IMR-90 (cell line): ENCODE measurements around the gene DDX39A. TPM values are rescaled to one million over a fixed set of nuclear protein-coding genes. Genes with fewer than 3 reads are reported as not detected.

ENCODE experiments used
- ATAC-seq: fragments of 200-7000 bp; cut with Tn5 transposase; 2 replicates; pipeline ENCODE4 v1.9.1; 2020; ENCODE audit warnings: low read depth, mild to moderate bottlenecking, moderate library complexity
- BruUV-seq: library from RNA; stranded (reverse); fragments of 400-500 nt; replicated peaks from 2 replicates; lab custom pipeline; 2021; lab: Mats Ljungman, UMichigan
- CTCF ChIA-PET: fragments of 300-600 bp; formaldehyde crosslinking; extraction: SDS; loops from one replicate; lab custom pipeline; 2021; ENCODE audit warnings: antibody characterized with exemption; lab: Yijun Ruan, JAX
- POLR2A ChIA-PET: fragments of 300-600 bp; sonication (Branson Sonifier 250); formaldehyde crosslinking; loops from one replicate; lab custom pipeline; 2022; ENCODE audit warnings: antibody characterized with exemption; ENCODE audit not compliant: unreplicated experiment; lab: Charles Lee
- DNase-seq: peaks from one replicate; pipeline ENCODE4 v3.0.0; 2013
- H2AFZ ChIP-seq: replicated peaks from 2 replicates; pipeline ENCODE3; 2013; ENCODE audit warnings: low read length, mild to moderate bottlenecking; ENCODE audit not compliant: poor library complexity
- H2AK5ac ChIP-seq: 2 replicates; pipeline ENCODE4 v1.6.1; 2013; ENCODE audit warnings: low read depth, low read length, inconsistent platforms
- H2AK9ac ChIP-seq: replicated peaks from 2 replicates; pipeline ENCODE3; 2013; ENCODE audit warnings: mild to moderate bottlenecking, low read depth, low read length, moderate library complexity; ENCODE audit not compliant: poor library complexity
- H2BK120ac ChIP-seq: 2 replicates; pipeline ENCODE4 v1.6.1; 2013; ENCODE audit warnings: low read depth, low read length, inconsistent platforms
- H2BK15ac ChIP-seq: 3 replicates; pipeline ENCODE4 v1.6.1; 2013; ENCODE audit warnings: low read depth, low read length, inconsistent platforms
- H2BK20ac ChIP-seq: 2 replicates; pipeline ENCODE4 v1.6.1; 2013; ENCODE audit warnings: low read depth, mild to moderate bottlenecking, inconsistent platforms, low read length, moderate library complexity
- H2BK5ac ChIP-seq: 2 replicates; pipeline ENCODE4 v1.6.1; 2013; ENCODE audit warnings: mild to moderate bottlenecking, low read depth, low read length, inconsistent platforms; ENCODE audit not compliant: poor library complexity, severe bottlenecking
- H3K14ac ChIP-seq: replicated peaks from 2 replicates; pipeline ENCODE4 v1.6.1; 2013; ENCODE audit warnings: low read depth, low read length, inconsistent platforms
- H3K18ac ChIP-seq: 2 replicates; pipeline ENCODE4 v1.6.1; 2013; ENCODE audit warnings: low read depth, low read length, control low read depth
- H3K23ac ChIP-seq: 2 replicates; pipeline ENCODE4 v1.6.1; 2013; ENCODE audit warnings: low read depth, low read length, inconsistent platforms
- H3K27ac ChIP-seq: 2 replicates; pipeline ENCODE4 v1.5.1; 2013; ENCODE audit warnings: mild to moderate bottlenecking, control low read depth, low read length; ENCODE audit not compliant: insufficient read depth
- H3K27me3 ChIP-seq: 2 replicates; pipeline ENCODE4 v1.6.1; 2013; ENCODE audit warnings: low read length; ENCODE audit not compliant: control insufficient read depth, insufficient read depth
- H3K36me3 ChIP-seq: 2 replicates; pipeline ENCODE4 v1.6.1; 2013; ENCODE audit warnings: low read length, mixed read lengths; ENCODE audit not compliant: control insufficient read depth, insufficient read depth
- H3K4ac ChIP-seq: 2 replicates; pipeline ENCODE4 v1.6.1; 2013; ENCODE audit warnings: low read depth, low read length, inconsistent platforms
- H3K4me1 ChIP-seq: 2 replicates; pipeline ENCODE4 v1.6.1; 2013; ENCODE audit warnings: low read length, mixed read lengths; ENCODE audit not compliant: control insufficient read depth, insufficient read depth
- H3K4me2 ChIP-seq: 2 replicates; pipeline ENCODE4 v1.6.1; 2013; ENCODE audit warnings: low read depth, mild to moderate bottlenecking, control low read depth, low read length, moderate library complexity
- H3K4me3 ChIP-seq: 2 replicates; pipeline ENCODE4 v1.5.1; 2013; ENCODE audit warnings: low read depth, mild to moderate bottlenecking, control low read depth, low read length, moderate library complexity; ENCODE audit not compliant: insufficient read depth
- H3K56ac ChIP-seq: 2 replicates; pipeline ENCODE4 v1.6.1; 2013; ENCODE audit warnings: low read length, inconsistent platforms; ENCODE audit not compliant: insufficient read depth; ENCODE audit errors: extremely low read depth
- H3K79me1 ChIP-seq, 2 experiments: 2 replicates each; pipeline ENCODE4 v1.6.1; 2013; ENCODE audit warnings: low read length in 2 of 2, inconsistent platforms in 1 of 2, low read depth in 1 of 2
- H3K9ac ChIP-seq: 2 replicates; pipeline ENCODE4 v1.6.1; 2013; ENCODE audit warnings: low read depth, low read length, control low read depth
- H3K9me1 ChIP-seq: 2 replicates; pipeline ENCODE4 v1.6.1; 2013; ENCODE audit warnings: low read length, inconsistent platforms; ENCODE audit not compliant: insufficient read depth
- H3K9me3 ChIP-seq: 2 replicates; pipeline ENCODE4 v1.6.1; 2013; ENCODE audit warnings: low read length; ENCODE audit not compliant: control insufficient read depth, insufficient read depth
- H4K20me1 ChIP-seq: 2 replicates; pipeline ENCODE4 v1.6.1; 2013; ENCODE audit warnings: low read length, inconsistent platforms; ENCODE audit not compliant: insufficient read depth
- H4K5ac ChIP-seq: 2 replicates; pipeline ENCODE4 v1.6.1; 2013; ENCODE audit warnings: mild to moderate bottlenecking, low read depth, low read length, control low read depth
- H4K8ac ChIP-seq, 2 experiments: 2 replicates each; pipeline ENCODE4 v1.6.1; 2013; ENCODE audit warnings: low read depth in 2 of 2, low read length in 2 of 2, control low read depth in 1 of 2, inconsistent platforms in 1 of 2
- H4K91ac ChIP-seq: 2 replicates; pipeline ENCODE4 v1.6.1; 2013; ENCODE audit warnings: low read depth, low read length, inconsistent platforms; ENCODE audit not compliant: insufficient read depth
- BHLHE40 ChIP-seq: fragments of 150-350 bp; IDR thresholded peaks from 2 replicates; pipeline ENCODE4 v1.6.1; 2016; ENCODE audit warnings: mild to moderate bottlenecking, low read depth, low read length
- CEBPB ChIP-seq: IDR thresholded peaks from 2 replicates; pipeline ENCODE4 v1.6.1; 2012; ENCODE audit warnings: low read depth, low read length, improper control_type of control experiment
- MAFK ChIP-seq: IDR thresholded peaks from 2 replicates; pipeline ENCODE4 v1.6.1; 2012; ENCODE audit warnings: low read depth, low read length, improper control_type of control experiment
- MAZ ChIP-seq: IDR thresholded peaks from 2 replicates; pipeline ENCODE4 v1.6.1; 2012; ENCODE audit warnings: low read depth, mild to moderate bottlenecking, low read length, improper control_type of control experiment, moderate library complexity, borderline replicate concordance
- POLR2A ChIP-seq: IDR thresholded peaks from 2 replicates; pipeline ENCODE4 v1.6.1; 2012; ENCODE audit warnings: mild to moderate bottlenecking, low read depth, low read length
- RCOR1 ChIP-seq: IDR thresholded peaks from 2 replicates; pipeline ENCODE4 v1.6.1; 2012; ENCODE audit warnings: mild to moderate bottlenecking, low read length, improper control_type of control experiment; ENCODE audit not compliant: insufficient replicate concordance
- RFX5 ChIP-seq: IDR thresholded peaks from 2 replicates; pipeline ENCODE4 v1.8.0; 2012; ENCODE audit warnings: low read depth, mild to moderate bottlenecking, low read length, moderate library complexity
- WGBS, 2 experiments: methylation state at CpG; one replicate each; pipeline versions ENCODE4 v1.1.5 to v1.1.7; 2013; ENCODE audit warnings: missing lambda C conversion rate in 2 of 2; ENCODE audit not compliant: insufficient read length in 1 of 2; ENCODE audit errors: extremely low coverage in 2 of 2; 5-methylcytosine and 5-hydroxymethylcytosine counted together
- dilution Hi-C: fragments of 300-500 bp; cut with HindIII; formaldehyde crosslinking; loops from one replicate; pipeline ENCODE4 v1.14.3; 2018; ENCODE audit warnings: low sequenced_read_pairs; ENCODE audit not compliant: unreplicated experiment
- in situ Hi-C: fragments of 300-500 bp; cut with MboI; formaldehyde crosslinking; loops from 3 replicates; pipeline ENCODE4 v1.14.3; 2019; ENCODE audit warnings: low sequenced_read_pairs, inconsistent platforms, mixed read lengths
- intact Hi-C: fragments of 100-400 bp; cut with micrococcal nuclease; formaldehyde crosslinking; loops from 2 replicates; pipeline ENCODE4 v1.10.0; 2022
- polyA plus RNA-seq, 3 experiments: library from polyadenylated mRNA; depleted of rRNA; stranded (reverse); fragments of >200 nt; gene quantifications; 2 replicates each; pipeline ENCODE4 v1.2.3, GENCODE V29; 2012; ENCODE audit warnings: low replicate concordance in 1 of 3
- total RNA-seq: library from RNA; depleted of rRNA; stranded (reverse); fragments of >200 nt; gene quantifications from 2 replicates; pipeline ENCODE4 v1.2.3, GENCODE V29; 2012

The DDX39A gene
- total and polyA plus RNA-seq, 2 of the 4 experiments (the other 2 are of a cell fraction) = 82.5 to 83.0 TPM

DNA sequence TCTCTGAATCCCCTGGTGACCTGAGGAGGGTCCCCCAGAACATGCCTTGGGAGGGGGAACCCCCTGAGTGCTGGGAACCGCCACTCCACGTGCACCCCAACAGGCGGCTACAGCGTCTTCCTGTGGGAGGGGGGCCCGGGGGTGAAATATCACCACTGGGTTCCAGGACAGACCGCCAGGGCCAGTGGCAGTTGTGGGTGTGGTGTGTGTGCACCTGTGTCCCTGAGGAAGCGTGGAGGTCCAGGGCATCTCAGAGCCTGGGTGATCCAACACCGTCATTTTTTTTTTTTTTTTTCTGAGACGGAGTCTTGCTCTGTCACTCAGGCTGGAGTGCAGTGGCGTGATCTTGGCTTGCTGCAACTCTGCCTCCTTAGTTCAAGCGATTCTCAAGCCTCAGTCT, 33.6 kb downstream of the DDX39A start:
- no peak overlapping the region; the same call in 1 of the 2 replicates for H2AK5ac ChIP-seq
- no peak overlapping the region for H3K23ac ChIP-seq
- peaks cover 17 to 41% of the 10 kb centered on the region in 2 experiments for H3K79me1 ChIP-seq
- H3K9me1 ChIP-seq = peaks cover 6% of the 10 kb centered on the region
- WGBS, 2 experiments = 100% methylated on average over 3 of the region's 11 CpGs; no CpG with 5 or more reads in 1 of the 2 experiments
- H4K8ac ChIP-seq = peak overlapping the region in 1 of 2 experiments; percentile 16; a peak in 2 of 4 replicates
- H3K27me3 ChIP-seq = no peaks in the 10 kb centered on the region
- CTCF ChIA-PET = no interaction called here
- no peak overlapping the region for H3K27ac ChIP-seq
- no peak overlapping the region for H3K18ac ChIP-seq
- H4K20me1 ChIP-seq = no peaks in the 10 kb centered on the region
- peak overlapping the region; percentile 82 for H2AK9ac ChIP-seq
- H4K91ac ChIP-seq = no peak overlapping the region; the same call in 1 of the 2 replicates
- ATAC-seq (no peak), DNase-seq (no peak)
- H3K4me2 ChIP-seq = no peak overlapping the region
- dilution Hi-C loops = no loop called here
- no peak overlapping the region for H3K56ac ChIP-seq
- H4K5ac ChIP-seq = no peak overlapping the region
- TF ChIP-seq BHLHE40 (no peak), MAFK (no peak), RCOR1 (no peak), RFX5 (no peak), MAZ (no peak), POLR2A (no peak), CEBPB (no peak)
- POLR2A ChIA-PET = no interaction called here
- no peak overlapping the region for H3K9ac ChIP-seq
- no peak overlapping the region for H2BK15ac ChIP-seq
- no peaks in the 10 kb centered on the region for H3K9me3 ChIP-seq
- H2BK120ac ChIP-seq = peak overlapping the region; percentile 94; the same call in 1 of the 2 replicates
- H3K4ac ChIP-seq = 0 out of 2 replicates have a peak overlapping the region, but pooled peaks have one; percentile 19
- intact Hi-C loops = no loop called here
- H3K36me3 ChIP-seq = peaks cover 2% of the 10 kb centered on the region; the same call in 1 of the 2 replicates
- no peak overlapping the region for H3K4me3 ChIP-seq
- no TSS peak for BruUV-seq
- no peak overlapping the region for H3K14ac ChIP-seq
- no peak overlapping the region; the same call in 1 of the 2 replicates for H2BK20ac ChIP-seq
- H2AFZ ChIP-seq = no peak overlapping the region
- H2BK5ac ChIP-seq = no peak overlapping the region
- in situ Hi-C loops = no loop called here
- peaks cover 14% of the 10 kb centered on the region for H3K4me1 ChIP-seq
